ENCODE measurements around the gene FBXO4.
A peak's percentile ranks its signal among the peaks of the same experiment; 100 is the strongest.

The FBXO4 gene

GRCh38 chr5:41903892-41904799 lies 20.9 kb upstream of the FBXO4 start, which contains the start of gene RIMOC1 (continued):
- TF ChIP-seq ZNF518A (tag by site-specific recombination; conservative IDR thresholded peaks at IDR 0.05; ENCODE audit: low read depth) (peak; percentile 98), ZNF660 (tag by site-specific recombination; IDR thresholded peaks at IDR 0.05) (peak; percentile 73), ZNF623 (tag by site-specific recombination; IDR thresholded peaks at IDR 0.05) (peak; percentile 46), ZNF776 (tag by site-specific recombination; IDR thresholded peaks at IDR 0.05; ENCODE audit: borderline replicate concordance) (no peak), KLF10 (tag by site-specific recombination; IDR thresholded peaks at IDR 0.05) (peak; percentile 100), ZNF221 (tag by site-specific recombination; IDR thresholded peaks at IDR 0.05; ENCODE audit: borderline replicate concordance) (no peak), ZNF707 (tag by site-specific recombination; IDR thresholded peaks at IDR 0.05) (no peak), ZSCAN4 (tag by site-specific recombination; IDR thresholded peaks at IDR 0.05) (peak; percentile 66), OVOL3 (tag by site-specific recombination; IDR thresholded peaks at IDR 0.05) (peak; percentile 86), ZNF169 (tag by site-specific recombination; IDR thresholded peaks at IDR 0.05) (no peak), ZNF473 (tag by site-specific recombination; IDR thresholded peaks at IDR 0.05) (no peak), MEIS1 (CRISPR knock-in tag; IDR thresholded peaks at IDR 0.05; ENCODE audit: borderline replicate concordance) (no peak), ZIC2 (tag by site-specific recombination; IDR thresholded peaks at IDR 0.05) (0 out of 2 replicates have a peak, but pooled peaks have one; percentile 18), ZNF341 (tag by site-specific recombination; IDR thresholded peaks at IDR 0.05; ENCODE audit: low read depth) (peak; percentile 52; the same call in 1 of the 2 replicates), ZNF701 (tag by site-specific recombination; IDR thresholded peaks at IDR 0.05) (no peak), EGR2 (tag by site-specific recombination; IDR thresholded peaks at IDR 0.05; ENCODE audit: low read depth) (0 out of 2 replicates have a peak, but pooled peaks have one; percentile 24), ZNF248 (tag by site-specific recombination; IDR thresholded peaks at IDR 0.05) (no peak), ZXDB (tag by site-specific recombination; IDR thresholded peaks at IDR 0.05) (peak; percentile 98), WT1 (tag by site-specific recombination; IDR thresholded peaks at IDR 0.05) (no peak; the same call in 1 of the 2 replicates), ZNF157 (tag by site-specific recombination; IDR thresholded peaks at IDR 0.05) (no peak), ZNF350 (tag by site-specific recombination; IDR thresholded peaks at IDR 0.05) (no peak), ZNF266 (tag by site-specific recombination; IDR thresholded peaks at IDR 0.05; ENCODE audit: low read depth) (0 out of 2 replicates have a peak, but pooled peaks have one; percentile 23), ZSCAN23 (tag by site-specific recombination; IDR thresholded peaks at IDR 0.05) (0 out of 2 replicates have a peak, but pooled peaks have one; percentile 34), ZNF404 (tag by site-specific recombination; IDR thresholded peaks at IDR 0.05) (no peak; the same call in 1 of the 2 replicates), ZBTB1 (tag by site-specific recombination; IDR thresholded peaks at IDR 0.05) (no peak)
- TF ChIP-seq, protein P1, sequence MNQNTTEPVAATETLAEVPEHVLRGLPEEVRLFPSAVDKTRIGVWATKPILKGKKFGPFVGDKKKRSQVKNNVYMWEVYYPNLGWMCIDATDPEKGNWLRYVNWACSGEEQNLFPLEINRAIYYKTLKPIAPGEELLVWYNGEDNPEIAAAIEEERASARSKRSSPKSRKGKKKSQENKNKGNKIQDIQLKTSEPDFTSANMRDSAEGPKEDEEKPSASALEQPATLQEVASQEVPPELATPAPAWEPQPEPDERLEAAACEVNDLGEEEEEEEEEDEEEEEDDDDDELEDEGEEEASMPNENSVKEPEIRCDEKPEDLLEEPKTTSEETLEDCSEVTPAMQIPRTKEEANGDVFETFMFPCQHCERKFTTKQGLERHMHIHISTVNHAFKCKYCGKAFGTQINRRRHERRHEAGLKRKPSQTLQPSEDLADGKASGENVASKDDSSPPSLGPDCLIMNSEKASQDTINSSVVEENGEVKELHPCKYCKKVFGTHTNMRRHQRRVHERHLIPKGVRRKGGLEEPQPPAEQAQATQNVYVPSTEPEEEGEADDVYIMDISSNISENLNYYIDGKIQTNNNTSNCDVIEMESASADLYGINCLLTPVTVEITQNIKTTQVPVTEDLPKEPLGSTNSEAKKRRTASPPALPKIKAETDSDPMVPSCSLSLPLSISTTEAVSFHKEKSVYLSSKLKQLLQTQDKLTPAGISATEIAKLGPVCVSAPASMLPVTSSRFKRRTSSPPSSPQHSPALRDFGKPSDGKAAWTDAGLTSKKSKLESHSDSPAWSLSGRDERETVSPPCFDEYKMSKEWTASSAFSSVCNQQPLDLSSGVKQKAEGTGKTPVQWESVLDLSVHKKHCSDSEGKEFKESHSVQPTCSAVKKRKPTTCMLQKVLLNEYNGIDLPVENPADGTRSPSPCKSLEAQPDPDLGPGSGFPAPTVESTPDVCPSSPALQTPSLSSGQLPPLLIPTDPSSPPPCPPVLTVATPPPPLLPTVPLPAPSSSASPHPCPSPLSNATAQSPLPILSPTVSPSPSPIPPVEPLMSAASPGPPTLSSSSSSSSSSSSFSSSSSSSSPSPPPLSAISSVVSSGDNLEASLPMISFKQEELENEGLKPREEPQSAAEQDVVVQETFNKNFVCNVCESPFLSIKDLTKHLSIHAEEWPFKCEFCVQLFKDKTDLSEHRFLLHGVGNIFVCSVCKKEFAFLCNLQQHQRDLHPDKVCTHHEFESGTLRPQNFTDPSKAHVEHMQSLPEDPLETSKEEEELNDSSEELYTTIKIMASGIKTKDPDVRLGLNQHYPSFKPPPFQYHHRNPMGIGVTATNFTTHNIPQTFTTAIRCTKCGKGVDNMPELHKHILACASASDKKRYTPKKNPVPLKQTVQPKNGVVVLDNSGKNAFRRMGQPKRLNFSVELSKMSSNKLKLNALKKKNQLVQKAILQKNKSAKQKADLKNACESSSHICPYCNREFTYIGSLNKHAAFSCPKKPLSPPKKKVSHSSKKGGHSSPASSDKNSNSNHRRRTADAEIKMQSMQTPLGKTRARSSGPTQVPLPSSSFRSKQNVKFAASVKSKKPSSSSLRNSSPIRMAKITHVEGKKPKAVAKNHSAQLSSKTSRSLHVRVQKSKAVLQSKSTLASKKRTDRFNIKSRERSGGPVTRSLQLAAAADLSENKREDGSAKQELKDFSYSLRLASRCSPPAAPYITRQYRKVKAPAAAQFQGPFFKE (tag by site-specific recombination; IDR thresholded peaks at IDR 0.05; ENCODE audit: borderline replicate concordance): no peak; the same call in 1 of the 2 replicates
- TF ChIP-seq, protein P2, sequence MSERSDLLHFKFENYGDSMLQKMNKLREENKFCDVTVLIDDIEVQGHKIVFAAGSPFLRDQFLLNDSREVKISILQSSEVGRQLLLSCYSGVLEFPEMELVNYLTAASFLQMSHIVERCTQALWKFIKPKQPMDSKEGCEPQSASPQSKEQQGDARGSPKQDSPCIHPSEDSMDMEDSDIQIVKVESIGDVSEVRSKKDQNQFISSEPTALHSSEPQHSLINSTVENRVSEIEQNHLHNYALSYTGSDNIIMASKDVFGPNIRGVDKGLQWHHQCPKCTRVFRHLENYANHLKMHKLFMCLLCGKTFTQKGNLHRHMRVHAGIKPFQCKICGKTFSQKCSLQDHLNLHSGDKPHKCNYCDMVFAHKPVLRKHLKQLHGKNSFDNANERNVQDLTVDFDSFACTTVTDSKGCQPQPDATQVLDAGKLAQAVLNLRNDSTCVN (tag by site-specific recombination; optimal IDR thresholded peaks at IDR 0.05): peak; percentile 61

All from HEK293 (cell line).